CD4-positive, alpha-beta memory T cell (primary cell): ENCODE data around the gene SMKR1. TPM values are rescaled to one million over a fixed set of nuclear protein-coding genes. Genes with fewer than 3 reads are reported as not detected.

Experiments used
- CTCF ChIA-PET: fragments of 350-600 bp; sonication (Branson Sonifier 250); formaldehyde crosslinking; loops from one replicate; lab custom pipeline; 2021; ENCODE audit warnings: inconsistent platforms; ENCODE audit not compliant: partially characterized antibody; lab: Charles Lee
- POLR2A ChIA-PET: fragments of 350-600 bp; sonication (Branson Sonifier 250); formaldehyde crosslinking; loops from one replicate; lab custom pipeline; 2021; ENCODE audit not compliant: partially characterized antibody; lab: Charles Lee
- DNase-seq, 5 donors: peaks; one replicate each; pipeline versions ENCODE4 v3.0.0 to v3.0.0-alpha.2; 2020 to 2022; ENCODE audit warnings: mixed read lengths in 1 of 5
- H3K27ac ChIP-seq: one replicate; pipeline ENCODE4 v1.7.0; 2013; ENCODE audit warnings: low read depth, low read length
- H3K27me3 ChIP-seq: 2 replicates; pipeline ENCODE4 v1.7.0; 2013; ENCODE audit warnings: mild to moderate bottlenecking, low read length, moderate library complexity; ENCODE audit not compliant: insufficient read depth
- H3K36me3 ChIP-seq: 2 replicates; pipeline ENCODE4 v1.7.0; 2013; ENCODE audit warnings: mild to moderate bottlenecking, low read length, moderate library complexity; ENCODE audit not compliant: insufficient read depth
- H3K4me1 ChIP-seq: 2 replicates; pipeline ENCODE4 v1.7.0; 2013; ENCODE audit warnings: mild to moderate bottlenecking, low read length, moderate library complexity; ENCODE audit not compliant: insufficient read depth
- H3K4me3 ChIP-seq, 2 donors: one replicate each; pipeline ENCODE4 v1.7.0; 2013; ENCODE audit warnings: low read length in 2 of 2, mild to moderate bottlenecking in 1 of 2
- H3K9me3 ChIP-seq, 2 donors: one replicate each; pipeline ENCODE4 v1.7.0; 2013; ENCODE audit warnings: low read length in 2 of 2, control low read depth in 1 of 2; ENCODE audit not compliant: control insufficient read depth in 1 of 2
- H3K27ac Mint-ChIP-seq, 7 donors: one replicate each; pipeline ENCODE4 v1.8.0; 2020 to 2021; ENCODE audit warnings: mixed read lengths in 7 of 7, mild to moderate bottlenecking in 6 of 7, inconsistent platforms in 3 of 7, moderate library complexity in 3 of 7
- H3K27me3 Mint-ChIP-seq, 2 donors: one replicate each; pipeline ENCODE4 v1.8.0; 2020 to 2021; ENCODE audit warnings: mixed read lengths in 2 of 2
- H3K36me3 Mint-ChIP-seq, 2 donors: one replicate each; pipeline ENCODE4 v1.8.0; 2020 to 2021; ENCODE audit warnings: mixed read lengths in 2 of 2, inconsistent platforms in 1 of 2, mild to moderate bottlenecking in 1 of 2
- H3K4me1 Mint-ChIP-seq, 4 donors: one replicate each; pipeline ENCODE4 v1.8.0; 2020 to 2021; ENCODE audit warnings: mixed read lengths in 4 of 4, mild to moderate bottlenecking in 1 of 4
- H3K4me3 Mint-ChIP-seq, 8 donors: one replicate each; pipeline ENCODE4 v1.8.0; 2020 to 2021; ENCODE audit warnings: mixed read lengths in 8 of 8, mild to moderate bottlenecking in 7 of 8, moderate library complexity in 6 of 8, inconsistent platforms in 3 of 8
- H3K9me3 Mint-ChIP-seq, 8 donors: one replicate each; pipeline ENCODE4 v1.8.0; 2020 to 2021; ENCODE audit warnings: mixed read lengths in 8 of 8, mild to moderate bottlenecking in 5 of 8, inconsistent platforms in 3 of 8, moderate library complexity in 1 of 8
- intact Hi-C: fragments of 100-400 bp; cut with micrococcal nuclease; formaldehyde crosslinking; loops from one replicate; pipeline ENCODE4 v1.15.1; 2023
- polyA plus RNA-seq, 2 donors: library from polyadenylated mRNA; unstranded; fragments of 300-500 nt; fragmentation: Illumina TruSeq; gene quantifications; one replicate each; pipeline ENCODE4 v1.2.3, GENCODE V29; 2021
- total RNA-seq, 2 experiments: library from RNA; stranded (reverse); gene quantifications; one replicate each; pipeline ENCODE4 v1.2.3, GENCODE V29; 2021

SMKR1 gene
- total and polyA plus RNA-seq, 4 experiments from 2014 or later: 1.2 to 7.9 (median 2.0) TPM

GRCh38 chr7:129561677-129562359 lies 59.5 kb downstream of the SMKR1 start:
- CTCF ChIA-PET: no interaction called here
- intact Hi-C loops: no loop called here

More at GRCh38 chr7:129561677-129562359, 59.5 kb downstream of the SMKR1 start:
- no peak overlapping the region for H3K27ac ChIP-seq
- no peaks in the 10 kb centered on the region for H3K27me3 ChIP-seq
- no peak for DNase-seq
- Mint-ChIP-seq H3K27ac (no peak overlapping the region), H3K9me3 (peaks cover 0 to under 1% (median 0%) of the 10 kb centered on the region in 8 donors), H3K36me3 (no peaks in the 10 kb centered on the region), H3K4me3 (no peak overlapping the region), H3K4me1 (peaks cover 0 to 2% (median 0%) of the 10 kb centered on the region in 4 donors), H3K27me3 (peaks cover 7 to 19% of the 10 kb centered on the region in 2 donors)
- H3K4me3 ChIP-seq: no peak overlapping the region
- H3K36me3 ChIP-seq: no peaks in the 10 kb centered on the region
- POLR2A ChIA-PET: interaction anchor here (0.6 kb wide), 1 partner anchor 61 kb away, joined by 4 read pairs; no protein-coding TSS in a partner anchor
- no peaks in the 10 kb centered on the region for H3K4me1 ChIP-seq
- no peaks in the 10 kb centered on the region for H3K9me3 ChIP-seq

Other genes starting within 250 kb of the SMKR1 start
- gene STRIP2, start 68.1 kb upstream of the SMKR1 start, total RNA-seq: under 1 TPM; 0.20 to 0.22 TPM
- gene STRIP2, start 68.1 kb upstream of the SMKR1 start, polyA plus RNA-seq: not detected
- gene NRF1, start 109.2 kb downstream of the SMKR1 start, total RNA-seq: 10 to 100 TPM; 38.1 to 40.0 TPM
- 10 to 100 TPM; 22.8 to 23.4 TPM for gene NRF1, start 109.2 kb downstream of the SMKR1 start, polyA plus RNA-seq